ENCODE results near the gene DYNLT4. TPM values are rescaled to one million over a fixed set of nuclear protein-coding genes. Genes with fewer than 3 reads are reported as not detected.
"Not testable (repeated sequence)": the region's sequence is repeated elsewhere in the genome, so short reads cannot be mapped to it uniquely, and the experiment has no call there.

The DYNLT4 gene
- total RNA-seq, 1 experiment from 2014 or later, result not detected

GRCh38 chr1:44775930-44776729 is 31.0 kb downstream of the DYNLT4 start:
- H3K79me2 ChIP-seq (ENCODE audit: low read length), result peaks cover 35% of the 10 kb centered on the region
- DNase-seq, result peak; percentile 76
- H3K9ac ChIP-seq (ENCODE audit: low read length), result peak overlapping the region; percentile 95
- peak overlapping the region; percentile 92 for H3K4me2 ChIP-seq (ENCODE audit: low read depth, low read length, poor library complexity, severe bottlenecking)
- H3K27me3 ChIP-seq (ENCODE audit: low read length), result no peaks in the 10 kb centered on the region
- H3K9me2 ChIP-seq (replicated peaks; ENCODE audit: insufficient read depth, low read length), result no peaks in the 10 kb centered on the region
- H3K27ac ChIP-seq (ENCODE audit: low read length), result peak overlapping the region; percentile 93
- H4K20me1 ChIP-seq (ENCODE audit: insufficient read depth, low read depth, low read length), result peaks cover 29% of the 10 kb centered on the region; the same call in 1 of the 2 replicates
- no peak overlapping the region for H2AFZ ChIP-seq (ENCODE audit: low read length)
- peaks cover 24% of the 10 kb centered on the region for H3K4me1 ChIP-seq (ENCODE audit: low read length)
- H3K9me3 ChIP-seq (ENCODE audit: low read length), result no peaks in the 10 kb centered on the region
- H3K36me3 ChIP-seq (ENCODE audit: insufficient read depth, low read length), result peaks cover 28% of the 10 kb centered on the region
- peak overlapping the region; percentile 96 for H3K4me3 ChIP-seq (ENCODE audit: low read length)

- DNase-seq, result peak; percentile 97
- Histone ChIP-seq H3K4me1 (ENCODE audit: low read length) (peaks cover 24% of the 10 kb centered on the region), H4K20me1 (ENCODE audit: insufficient read depth, low read depth, low read length) (peaks cover 29% of the 10 kb centered on the region; the same call in 1 of the 2 replicates), H3K4me3 (ENCODE audit: low read length) (peak within 1 kb of the TSS; percentile 96), H3K27ac (ENCODE audit: low read length) (peak within 1 kb of the TSS; percentile 93), H3K9ac (ENCODE audit: low read length) (peak within 1 kb of the TSS; percentile 95), H3K79me2 (ENCODE audit: low read length) (peaks cover 35% of the 10 kb centered on the region), H3K9me3 (ENCODE audit: low read length) (no peaks in the 10 kb centered on the region), H3K9me2 (replicated peaks; ENCODE audit: insufficient read depth, low read length) (no peaks in the 10 kb centered on the region), H3K4me2 (ENCODE audit: low read depth, low read length, poor library complexity, severe bottlenecking) (peak within 1 kb of the TSS; percentile 92), H3K36me3 (ENCODE audit: insufficient read depth, low read length) (peaks cover 28% of the 10 kb centered on the region), H2AFZ (ENCODE audit: low read length) (no peak within 1 kb of the TSS), H3K27me3 (ENCODE audit: low read length) (no peaks in the 10 kb centered on the region)
These were observed 31.8 kb downstream of the DYNLT4 start, which contains the start of gene RPS8 for GRCh38 chr1:44775078-44775929. Gene RPS8, plus strand, starts transcription at chr1:44775540. Its CDS starts 57 bp downstream, at chr1:44775597.

GRCh38 chr1:44766421-44766820 is 40.7 kb downstream of the DYNLT4 start:
- DNase-seq; H3K79me2 ChIP-seq (ENCODE audit: low read length): not testable (repeated sequence)

GRCh38 chr1:44760876-44761275 is 46.3 kb downstream of the DYNLT4 start:
- H3K36me3 ChIP-seq (ENCODE audit: insufficient read depth, low read length), result peaks cover 46% of the 10 kb centered on the region
- H3K9me2 ChIP-seq (replicated peaks; ENCODE audit: insufficient read depth, low read length), result no peaks in the 10 kb centered on the region

More at GRCh38 chr1:44766421-44766820, 40.7 kb downstream of the DYNLT4 start:
- H2AFZ ChIP-seq (ENCODE audit: low read length); H3K4me3 ChIP-seq (ENCODE audit: low read length); H4K20me1 ChIP-seq (ENCODE audit: insufficient read depth, low read depth, low read length); H3K4me1 ChIP-seq (ENCODE audit: low read length); H3K27ac ChIP-seq (ENCODE audit: low read length); H3K9ac ChIP-seq (ENCODE audit: low read length); H3K4me2 ChIP-seq (ENCODE audit: low read depth, low read length, poor library complexity, severe bottlenecking); H3K27me3 ChIP-seq (ENCODE audit: low read length); H3K9me2 ChIP-seq (replicated peaks; ENCODE audit: insufficient read depth, low read length); H3K9me3 ChIP-seq (ENCODE audit: low read length): not testable (repeated sequence)
- H3K36me3 ChIP-seq (ENCODE audit: insufficient read depth, low read length), result peaks cover 26% of the 10 kb centered on the region

GRCh38 chr1:44759077-44759476 is 48.1 kb downstream of the DYNLT4 start:
- no peak overlapping the region for H3K9ac ChIP-seq (ENCODE audit: low read length)
- peaks cover 17% of the 10 kb centered on the region for H3K4me1 ChIP-seq (ENCODE audit: low read length)
- no peaks in the 10 kb centered on the region for H3K9me3 ChIP-seq (ENCODE audit: low read length)
- DNase-seq, result no peak
- H3K4me2 ChIP-seq (ENCODE audit: low read depth, low read length, poor library complexity, severe bottlenecking), result no peak overlapping the region
- no peaks in the 10 kb centered on the region for H3K9me2 ChIP-seq (replicated peaks; ENCODE audit: insufficient read depth, low read length)
- H3K4me3 ChIP-seq (ENCODE audit: low read length), result no peak overlapping the region
- H3K36me3 ChIP-seq (ENCODE audit: insufficient read depth, low read length), result peaks cover 53% of the 10 kb centered on the region
- H4K20me1 ChIP-seq (ENCODE audit: insufficient read depth, low read depth, low read length), result no peaks in the 10 kb centered on the region
- H3K27ac ChIP-seq (ENCODE audit: low read length), result no peak overlapping the region
- H3K27me3 ChIP-seq (ENCODE audit: low read length), result no peaks in the 10 kb centered on the region
- H2AFZ ChIP-seq (ENCODE audit: low read length), result no peak overlapping the region
- H3K79me2 ChIP-seq (ENCODE audit: low read length), result no peaks in the 10 kb centered on the region

More at GRCh38 chr1:44760876-44761275, 46.3 kb downstream of the DYNLT4 start:
- no peak overlapping the region for H3K27ac ChIP-seq (ENCODE audit: low read length)
- H3K79me2 ChIP-seq (ENCODE audit: low read length), result no peaks in the 10 kb centered on the region
- DNase-seq, result no peak
- no peaks in the 10 kb centered on the region for H3K27me3 ChIP-seq (ENCODE audit: low read length)
- no peak overlapping the region for H3K9ac ChIP-seq (ENCODE audit: low read length)
- peaks cover 16% of the 10 kb centered on the region for H3K4me1 ChIP-seq (ENCODE audit: low read length)
- no peak overlapping the region for H3K4me2 ChIP-seq (ENCODE audit: low read depth, low read length, poor library complexity, severe bottlenecking)
- H3K4me3 ChIP-seq (ENCODE audit: low read length), result no peak overlapping the region
- no peaks in the 10 kb centered on the region for H4K20me1 ChIP-seq (ENCODE audit: insufficient read depth, low read depth, low read length)
- H2AFZ ChIP-seq (ENCODE audit: low read length), result no peak overlapping the region
- no peaks in the 10 kb centered on the region for H3K9me3 ChIP-seq (ENCODE audit: low read length)

GRCh38 chr1:44757420-44757819 is 49.7 kb downstream of the DYNLT4 start:
- no peak overlapping the region for H2AFZ ChIP-seq (ENCODE audit: low read length)
- no peaks in the 10 kb centered on the region for H3K9me2 ChIP-seq (replicated peaks; ENCODE audit: insufficient read depth, low read length)
- peak overlapping the region; percentile 51 for H3K27ac ChIP-seq (ENCODE audit: low read length)
- H3K4me3 ChIP-seq (ENCODE audit: low read length), result no peak overlapping the region
- H3K9ac ChIP-seq (ENCODE audit: low read length), result no peak overlapping the region
- H3K4me2 ChIP-seq (ENCODE audit: low read depth, low read length, poor library complexity, severe bottlenecking), result peak overlapping the region; percentile 13
- H3K36me3 ChIP-seq (ENCODE audit: insufficient read depth, low read length), result peaks cover 54% of the 10 kb centered on the region
- no peaks in the 10 kb centered on the region for H3K79me2 ChIP-seq (ENCODE audit: low read length)
- no peaks in the 10 kb centered on the region for H3K9me3 ChIP-seq (ENCODE audit: low read length)
- no peaks in the 10 kb centered on the region for H4K20me1 ChIP-seq (ENCODE audit: insufficient read depth, low read depth, low read length)
- no peaks in the 10 kb centered on the region for H3K27me3 ChIP-seq (ENCODE audit: low read length)
- H3K4me1 ChIP-seq (ENCODE audit: low read length), result peaks cover 17% of the 10 kb centered on the region
- no peak for DNase-seq

Data from Karpas-422 (cell line).